NCI-H2227 (cell line): ENCODE results near the gene RBFOX2.
A peak's percentile ranks its signal among the peaks of the same experiment; 100 is the strongest.
"Not testable (repeated sequence)": the region's sequence is repeated elsewhere in the genome, so short reads cannot be mapped to it uniquely, and the experiment has no call there.

Source experiments
- DNase-seq: peaks from one replicate; lab custom pipeline; 2025; ENCODE audit not compliant: unreplicated experiment; lab: John Stamatoyannopoulos, UW

Gene RBFOX2

DNA sequence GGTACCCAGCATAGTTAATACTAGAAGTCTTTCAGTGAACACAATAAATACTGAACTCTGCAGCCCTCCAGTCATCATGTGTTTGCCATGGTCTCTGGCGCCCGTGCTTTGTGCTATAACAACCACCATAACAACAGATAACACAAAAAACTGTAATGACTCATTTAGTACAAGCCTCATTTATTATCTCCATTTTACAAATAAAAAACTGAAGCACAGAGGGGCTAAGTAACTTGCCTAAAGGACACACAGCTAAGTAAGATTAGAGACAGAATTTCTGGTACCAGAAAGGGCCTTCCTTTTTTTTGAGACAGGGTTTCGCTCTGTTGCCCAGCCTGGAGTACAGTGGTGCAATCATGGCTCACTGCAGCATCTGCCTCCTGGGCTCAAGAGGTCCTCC, 19.5 kb downstream of the RBFOX2 start:
- DNase-seq = no peak

DNA sequence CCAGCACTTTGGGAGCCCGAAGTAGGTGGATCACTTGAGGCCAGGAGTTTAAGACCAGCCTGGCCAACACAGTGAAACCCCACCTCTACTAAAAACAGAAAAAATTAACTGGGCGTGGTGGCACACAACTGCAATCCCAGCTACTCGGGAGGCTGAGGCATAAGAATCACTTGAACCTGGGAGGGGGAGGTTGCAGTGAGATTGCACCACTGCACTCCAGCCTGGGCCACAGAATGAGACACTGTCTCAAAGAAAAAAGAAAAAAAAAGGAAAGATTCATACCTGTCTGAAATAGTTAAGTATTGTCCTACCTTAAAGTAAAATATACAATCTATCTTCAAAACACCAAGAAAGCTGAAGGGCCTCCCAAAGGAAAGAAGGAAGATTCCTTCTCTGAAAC, 20.1 kb downstream of the RBFOX2 start:
- no peak for DNase-seq

DNA sequence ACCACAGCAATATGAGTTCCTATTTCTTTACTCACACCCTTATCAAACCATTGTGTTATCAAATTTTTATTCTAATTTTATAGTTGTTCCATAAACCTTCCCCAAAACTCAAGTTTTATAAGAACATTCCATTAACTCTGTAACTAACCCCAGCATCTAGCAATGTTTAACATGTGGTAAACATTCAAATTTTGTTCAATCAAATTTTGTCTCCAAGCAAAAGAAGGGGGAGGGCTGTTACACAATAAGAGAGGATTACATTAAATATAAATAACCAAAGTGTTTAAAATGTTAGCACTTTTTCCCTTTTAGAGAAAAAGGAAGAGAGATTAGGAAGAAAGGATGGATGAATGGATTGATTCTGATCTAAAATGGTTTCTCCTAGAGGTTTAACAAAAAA, 20.5 kb downstream of the RBFOX2 start:
- DNase-seq = no peak

DNA sequence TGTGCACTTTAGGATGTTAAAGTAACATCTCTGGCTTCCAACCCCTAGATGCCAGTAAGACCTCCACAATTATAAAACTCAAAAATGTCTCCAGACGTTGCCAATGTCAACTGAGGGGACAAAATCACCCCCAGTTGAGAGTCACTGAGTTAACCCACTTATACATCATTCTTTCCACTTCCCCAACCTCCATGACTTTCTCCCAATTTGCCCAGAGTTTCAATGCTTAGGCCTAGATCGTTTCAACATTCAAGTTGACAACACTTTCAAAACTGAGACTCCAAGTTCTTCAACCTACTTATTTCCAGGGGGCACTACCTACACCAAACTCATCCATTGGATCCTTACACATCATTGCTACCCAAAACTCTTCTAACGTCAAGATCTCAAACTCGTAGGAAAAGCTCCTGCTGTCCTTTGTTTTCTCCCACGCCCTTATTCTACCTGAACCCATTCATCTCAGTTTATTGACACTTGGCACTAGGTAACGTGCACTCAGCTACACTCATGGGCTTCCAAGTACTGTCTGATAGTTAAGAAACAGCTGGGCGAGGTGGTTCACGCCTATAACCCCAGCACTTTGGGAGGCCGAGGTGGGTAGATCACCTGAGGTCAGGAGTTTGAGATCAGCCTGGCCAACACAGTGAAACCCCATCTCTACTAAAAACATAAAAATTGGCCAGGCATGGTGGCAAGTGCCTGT, 24.5 kb downstream of the RBFOX2 start:
- no peak for DNase-seq

DNA sequence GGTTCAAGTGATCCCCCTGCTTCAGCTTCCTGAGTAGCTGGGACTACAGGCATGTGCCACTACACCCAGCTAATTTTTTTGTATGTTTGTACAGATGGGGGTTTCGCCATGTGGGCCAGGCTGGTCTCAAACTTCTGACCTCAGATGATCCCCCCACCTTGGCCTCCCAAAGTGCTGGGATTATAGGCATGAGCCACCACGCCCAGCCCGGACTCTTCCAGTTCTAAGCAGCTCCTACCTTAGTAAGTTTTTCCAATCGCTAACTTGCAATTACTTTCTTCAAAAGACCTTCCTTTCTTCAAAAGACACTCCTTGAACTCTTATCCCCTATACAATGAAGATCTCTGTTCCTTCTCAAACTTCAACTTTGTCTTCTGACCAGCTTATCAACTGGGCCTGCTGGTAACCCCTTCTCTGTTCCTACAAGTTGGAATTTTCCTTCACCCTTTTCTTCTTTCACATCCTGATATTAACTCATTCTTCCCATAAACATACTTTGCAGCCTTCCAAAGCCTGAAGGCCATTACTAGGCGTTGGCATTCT, 25.8 kb downstream of the RBFOX2 start:
- DNase-seq = no peak

DNA sequence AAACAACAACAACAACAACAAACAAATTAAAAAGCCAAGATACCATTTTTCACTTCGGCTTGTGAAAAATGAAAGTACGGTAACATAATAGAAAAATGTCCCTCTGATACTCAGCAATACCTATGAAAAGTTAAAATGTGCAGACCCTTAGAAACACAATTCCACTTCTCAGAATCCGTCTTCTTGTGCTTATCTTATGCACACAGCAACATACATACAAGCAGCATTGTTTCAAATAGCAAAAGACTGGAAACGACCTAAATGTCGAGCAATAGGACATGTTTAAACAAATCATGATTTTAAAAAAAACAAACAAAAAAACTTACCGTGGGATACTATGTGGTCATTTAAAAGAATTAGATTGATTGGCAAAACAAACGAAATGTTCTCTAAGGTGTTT, 26.5 kb downstream of the RBFOX2 start:
- DNase-seq = no peak

DNA sequence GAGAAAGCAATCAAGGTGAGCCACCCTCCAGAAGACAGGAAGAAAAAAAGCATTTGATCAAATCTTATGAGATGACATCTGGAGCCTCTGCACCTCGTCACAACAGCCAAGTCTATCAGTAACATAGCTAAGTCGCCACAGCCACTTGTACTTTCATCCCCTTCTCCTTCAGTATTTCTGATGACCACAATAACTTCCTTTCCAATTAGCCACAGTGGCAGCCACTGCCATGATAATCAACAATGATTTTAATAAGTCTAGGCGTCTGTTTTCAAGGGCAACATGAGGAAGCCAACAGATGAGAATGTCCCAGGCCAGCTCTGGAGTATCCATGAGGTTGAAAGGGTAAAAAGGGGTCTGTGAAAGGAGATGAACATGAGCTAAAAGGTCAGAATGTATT, 29.9 kb downstream of the RBFOX2 start:
- no peak for DNase-seq

DNA sequence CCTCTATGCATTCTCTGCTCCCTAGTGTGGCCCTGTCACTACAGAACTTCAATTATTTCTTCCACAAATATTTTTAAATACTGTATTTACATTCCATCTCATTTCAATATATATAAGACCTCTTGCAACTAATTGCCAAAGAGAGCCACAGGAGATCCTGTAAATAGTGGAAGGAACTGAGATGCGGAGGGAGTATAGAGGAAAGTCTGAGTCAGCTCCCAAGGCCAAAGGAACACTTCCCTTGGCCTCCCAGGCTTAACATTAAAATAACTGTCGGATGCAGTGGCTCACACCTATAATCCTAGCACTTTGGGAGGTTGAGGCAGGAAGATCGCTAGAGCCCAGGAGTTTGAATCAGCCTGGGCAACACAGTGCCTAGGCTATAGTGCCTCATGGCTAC, 31.2 kb downstream of the RBFOX2 start:
- DNase-seq = no peak

DNA sequence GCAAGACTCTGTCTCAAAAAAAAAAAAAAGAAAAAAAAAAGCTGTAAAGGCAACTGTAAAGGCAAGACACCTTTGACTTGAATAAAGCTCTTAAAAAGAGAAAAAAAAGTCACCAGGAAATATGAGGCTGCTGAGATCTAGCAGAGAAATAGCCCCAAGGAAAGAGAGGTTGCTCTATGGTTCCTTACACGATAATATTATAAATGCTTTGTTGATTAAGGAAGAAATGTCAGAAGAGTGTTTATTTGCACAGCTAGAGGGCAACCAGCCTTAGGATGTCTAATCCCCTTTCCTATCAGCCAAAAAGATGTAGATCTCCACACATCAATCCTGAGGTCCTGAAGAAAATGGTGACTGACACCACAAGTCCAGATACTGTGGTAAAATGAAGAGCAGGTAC, 32.0 kb downstream of the RBFOX2 start:
- no peak for DNase-seq

DNA sequence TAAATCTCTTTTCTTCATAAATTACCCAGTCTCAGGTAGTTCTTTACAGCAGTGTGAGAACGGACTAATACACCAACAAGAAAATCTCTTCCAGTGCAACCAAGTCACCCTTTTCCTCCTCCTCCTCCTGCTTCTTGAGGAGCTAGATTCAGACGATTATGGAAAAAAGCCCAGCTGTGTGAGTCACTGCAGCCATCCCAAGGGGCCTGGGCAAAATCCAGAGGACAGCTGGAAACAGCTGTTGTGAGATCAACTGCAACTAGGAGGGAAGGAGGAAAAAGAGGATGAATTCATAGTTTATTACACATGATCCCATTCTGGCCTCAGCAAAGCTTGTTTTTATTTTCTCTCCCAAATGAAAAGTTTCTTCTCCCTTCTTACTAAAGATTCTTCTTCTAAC, 32.9 kb downstream of the RBFOX2 start:
- no peak for DNase-seq

DNA sequence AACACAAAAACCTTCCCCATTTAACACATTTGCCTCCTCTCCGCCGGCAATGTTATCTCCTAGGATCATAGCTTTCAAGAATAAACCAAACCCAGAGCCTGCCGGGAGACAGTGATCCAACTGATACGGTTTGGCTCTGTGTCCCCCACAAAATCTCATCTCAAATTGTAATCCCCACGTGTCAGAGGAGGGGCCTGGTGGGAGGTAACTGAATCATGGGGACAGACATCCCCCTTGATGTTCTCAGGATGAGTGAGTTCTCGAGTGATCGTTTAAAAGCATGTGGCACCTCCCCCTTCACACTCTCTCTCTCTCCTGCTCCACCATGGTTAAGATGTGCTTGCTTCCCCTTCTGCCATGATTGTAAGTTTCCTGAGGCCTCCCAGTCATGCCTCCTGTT, 33.3 kb downstream of the RBFOX2 start:
- DNase-seq = no peak

DNA sequence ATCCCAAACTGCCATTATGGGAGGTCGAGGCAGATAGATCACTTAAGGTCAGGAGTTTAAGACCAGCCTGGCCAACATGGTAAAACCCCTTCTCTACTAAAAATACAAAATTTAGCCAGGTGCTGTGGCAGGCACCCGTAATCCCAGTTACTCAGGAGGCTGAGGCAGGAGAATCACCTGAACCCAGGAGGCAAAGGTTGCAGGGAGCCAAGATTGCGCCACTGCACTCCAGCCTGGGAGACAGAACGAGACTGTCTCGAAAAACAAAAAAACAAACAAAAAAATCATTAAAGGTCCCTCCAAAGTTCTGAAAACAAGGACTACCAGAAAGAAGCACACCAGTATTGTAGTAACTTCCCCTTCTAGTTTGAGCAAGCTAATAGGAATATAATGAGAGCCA, 34.9 kb downstream of the RBFOX2 start:
- not testable (repeated sequence) for DNase-seq

DNA sequence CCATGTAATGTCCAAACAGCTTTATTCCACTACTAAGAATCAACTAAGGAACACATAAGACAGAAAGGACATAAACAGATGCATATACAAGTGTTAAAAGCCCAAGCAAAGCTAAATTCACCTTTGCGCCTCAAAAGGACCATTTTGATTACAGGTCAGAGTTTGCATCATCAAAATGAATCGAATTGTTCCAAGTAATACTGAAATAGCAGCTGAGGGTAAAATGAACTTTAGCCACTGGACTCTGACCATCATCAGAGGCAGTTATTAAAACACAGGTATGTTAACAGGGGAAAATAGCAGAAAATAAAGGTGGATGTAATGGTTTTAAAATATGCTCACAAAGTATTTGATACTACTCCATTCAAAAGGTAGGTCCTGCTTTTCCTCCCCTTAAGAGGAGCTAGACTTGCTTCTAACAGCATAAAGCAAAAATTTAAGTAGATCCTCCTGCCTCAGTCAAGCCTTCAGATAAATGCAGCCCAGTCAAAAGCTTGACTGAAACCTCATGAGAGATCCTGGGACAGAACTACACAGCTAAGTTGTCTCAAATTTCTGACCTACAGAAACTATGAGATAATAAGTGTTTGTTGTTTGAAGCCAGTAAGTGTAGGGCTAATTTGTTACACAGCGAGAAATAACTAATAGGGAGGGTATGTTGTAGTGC, 35.4 kb downstream of the RBFOX2 start:
- no peak for DNase-seq

DNA sequence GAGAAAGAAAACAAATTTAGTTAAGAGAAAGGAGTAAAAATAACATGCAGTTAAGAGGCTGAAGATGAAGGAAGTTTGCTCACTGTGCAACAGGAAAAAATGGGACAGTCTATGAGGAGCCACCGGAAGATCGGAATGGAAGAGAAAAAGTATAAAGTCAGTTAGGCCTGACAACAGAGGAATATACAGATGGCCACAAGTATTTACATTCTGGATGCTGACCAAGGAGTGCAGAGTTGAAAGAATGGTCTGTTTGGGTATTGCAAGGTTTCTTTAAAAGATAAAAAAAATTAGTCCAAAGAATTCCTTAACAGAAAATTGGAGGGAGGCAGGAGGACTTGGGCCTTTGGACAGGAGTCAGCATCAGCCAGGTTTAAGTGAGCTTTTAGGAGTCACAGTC, 37.5 kb downstream of the RBFOX2 start:
- DNase-seq = no peak

DNA sequence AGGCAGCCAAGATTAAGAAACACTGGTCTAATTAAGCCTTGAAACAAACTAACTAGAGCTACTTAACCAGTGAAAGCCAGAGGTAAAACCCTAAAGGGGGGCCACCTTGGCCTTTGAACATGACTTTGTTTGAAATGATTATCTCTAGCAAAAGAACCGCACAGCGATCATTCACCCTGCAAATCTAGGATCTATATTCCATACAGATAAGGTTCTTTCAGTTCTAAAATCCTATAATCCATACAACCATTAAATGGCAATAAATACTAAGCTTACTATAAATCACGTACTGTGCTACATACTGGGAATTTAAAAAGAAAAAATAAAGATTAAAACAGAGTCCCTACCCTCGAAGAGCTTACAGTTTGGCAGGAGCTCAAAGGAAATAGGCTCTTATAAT, 40.6 kb downstream of the RBFOX2 start:
- no peak for DNase-seq

DNA sequence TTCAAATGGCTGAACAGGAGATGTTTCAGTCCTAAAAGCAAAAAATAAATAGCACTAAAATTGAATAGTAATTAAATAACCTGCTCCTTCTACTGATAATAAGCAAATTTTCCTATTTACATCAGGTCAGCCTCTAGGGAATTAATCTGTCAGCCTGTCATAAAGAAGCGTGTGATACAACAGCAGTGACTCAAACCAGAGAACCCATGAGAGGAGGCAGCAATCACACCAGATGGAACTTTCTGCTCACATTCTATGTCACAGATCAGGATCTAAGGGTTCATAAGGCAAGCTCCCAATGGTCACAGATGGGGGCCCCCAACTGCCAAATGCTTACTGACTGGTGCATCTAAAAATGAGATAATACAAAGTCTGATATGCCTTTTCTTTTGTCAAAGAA, 41.1 kb downstream of the RBFOX2 start:
- DNase-seq = no peak

DNA sequence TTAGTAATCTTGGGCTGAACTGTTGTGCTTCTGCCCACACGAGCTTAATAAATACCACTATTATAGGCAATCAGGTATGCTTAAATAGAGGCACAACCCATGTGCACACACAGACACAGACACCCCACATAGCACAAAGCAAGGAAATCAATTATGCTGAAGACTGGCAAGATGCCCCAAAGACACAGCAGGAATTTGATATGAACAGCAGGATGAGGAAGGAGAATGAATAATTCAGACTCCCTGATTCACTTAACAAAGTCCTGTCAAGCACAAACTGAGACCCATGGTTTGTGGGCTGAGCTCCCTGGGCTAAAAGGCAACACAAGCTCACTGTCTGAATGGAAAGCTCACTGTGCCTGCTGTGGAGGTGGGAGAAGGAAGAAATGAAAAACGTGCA, 42.5 kb downstream of the RBFOX2 start:
- DNase-seq = no peak

DNA sequence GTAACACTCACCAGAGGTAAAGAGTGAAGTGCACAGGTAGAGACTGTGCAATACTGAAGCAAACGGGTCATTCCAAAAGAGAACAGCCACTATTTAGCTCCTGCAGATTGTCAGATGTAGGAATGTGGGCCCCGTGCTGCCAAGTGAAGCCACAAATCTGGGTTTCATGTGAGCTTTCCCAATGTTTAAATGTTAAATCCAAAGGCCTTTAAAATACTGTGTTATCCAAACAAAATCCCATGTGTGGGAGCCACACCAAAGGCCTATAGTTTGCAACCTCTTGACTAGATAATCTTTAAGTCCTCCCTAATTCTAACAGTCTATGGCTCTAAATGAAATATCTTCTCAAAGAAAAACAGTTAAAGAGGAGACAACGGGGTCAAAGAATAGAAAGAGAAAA, 43.3 kb downstream of the RBFOX2 start:
- no peak for DNase-seq

DNA sequence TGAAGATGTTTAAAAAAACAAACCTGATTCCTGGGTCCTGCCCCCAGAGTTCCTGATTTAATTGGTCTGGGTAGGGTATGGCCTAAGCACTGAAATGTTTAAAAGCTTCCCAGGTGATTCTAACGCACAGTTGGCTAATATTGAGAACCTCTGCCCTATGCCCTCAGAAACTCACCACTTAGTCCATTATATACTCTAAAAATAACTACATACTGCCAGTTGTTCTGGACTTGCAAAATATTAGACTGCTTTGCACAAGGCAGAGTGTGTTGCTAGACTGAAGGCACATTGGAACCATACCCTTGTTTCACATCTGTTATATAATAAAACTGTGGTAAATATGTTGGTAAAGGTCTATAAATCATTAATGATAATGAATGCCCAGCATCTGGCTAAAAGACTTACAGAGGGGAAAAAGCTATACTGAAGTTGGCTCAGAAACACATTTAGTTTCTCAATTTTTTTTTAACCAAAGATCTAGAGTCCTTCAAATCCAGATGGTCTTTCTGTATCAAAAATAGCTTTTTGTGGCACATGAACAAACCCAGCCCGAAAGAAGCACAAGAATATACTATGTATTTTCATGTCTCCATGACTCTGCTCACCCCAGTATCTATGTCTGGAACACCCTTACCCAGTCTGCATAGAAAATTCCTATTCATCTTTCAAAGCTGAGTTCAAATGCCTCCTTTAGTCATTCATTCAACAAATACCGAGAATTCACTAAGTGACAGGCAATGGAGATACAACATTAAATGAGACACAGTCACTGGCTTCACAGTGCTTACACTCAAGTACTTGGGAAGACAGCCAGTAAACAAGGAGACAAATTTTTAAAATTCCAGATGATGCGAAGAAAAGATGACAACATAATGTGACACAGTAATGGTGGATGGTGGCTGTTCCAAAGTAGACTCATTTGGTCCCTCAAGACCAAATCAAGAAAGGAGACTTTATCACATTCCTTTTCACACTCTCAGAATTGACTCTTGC, 44.1 kb downstream of the RBFOX2 start:
- no peak for DNase-seq

DNA sequence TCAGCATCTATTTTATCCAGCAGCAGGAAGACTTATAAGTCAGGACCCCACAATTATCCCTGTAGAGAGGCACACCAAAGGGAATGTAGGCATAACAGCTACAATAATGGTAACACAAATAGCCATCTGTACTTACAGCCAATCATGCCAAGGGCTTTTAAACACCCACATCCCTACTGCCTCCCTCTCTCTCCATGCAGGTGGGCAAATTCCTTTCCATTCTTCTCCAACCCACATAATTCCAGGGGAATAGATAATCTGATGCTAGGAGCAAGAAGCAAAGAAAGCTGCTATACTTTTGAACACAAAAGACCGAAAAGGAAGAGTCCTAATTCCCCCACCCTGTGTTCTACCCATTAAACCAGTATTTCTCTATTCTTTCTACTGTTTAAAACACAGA, 46.7 kb downstream of the RBFOX2 start:
- peak; percentile 71 for DNase-seq

DNA sequence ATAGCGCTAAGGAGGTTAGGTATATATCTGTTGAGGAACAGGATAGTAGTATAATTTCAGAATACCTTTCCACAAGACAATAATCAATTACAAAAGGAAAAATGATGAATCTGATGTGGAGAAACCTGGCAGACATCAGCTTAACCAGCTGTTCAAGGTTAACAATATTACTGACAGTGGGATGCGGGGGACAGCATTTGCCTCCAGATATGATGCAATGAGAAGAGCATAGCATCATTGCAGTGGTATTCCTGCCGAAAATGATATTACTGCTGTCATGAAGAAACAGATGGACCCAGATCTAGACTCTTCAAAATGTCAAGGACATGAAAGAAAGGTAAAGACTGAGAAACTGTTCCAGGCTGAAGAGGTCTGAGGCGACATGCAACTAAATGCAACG, 49.7 kb downstream of the RBFOX2 start:
- no peak for DNase-seq

DNA sequence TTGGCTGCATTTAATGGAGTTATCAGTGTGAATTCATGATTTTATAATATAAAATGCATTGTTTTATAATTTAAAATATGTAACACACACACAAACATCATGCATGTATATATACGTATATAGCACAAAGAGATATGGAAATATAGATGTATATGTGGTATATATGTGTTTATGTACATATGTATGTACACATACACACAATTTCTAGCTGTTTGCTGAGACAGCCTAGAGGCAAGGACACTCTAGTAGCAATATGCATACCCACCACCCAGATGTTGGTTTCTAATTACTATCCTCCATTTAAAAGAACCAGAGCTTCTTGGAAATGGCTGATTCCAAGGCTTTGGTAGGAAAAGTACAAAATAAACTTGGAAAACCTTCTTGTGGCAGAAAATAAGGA, 50.4 kb downstream of the RBFOX2 start:
- no peak for DNase-seq
